ENCODE data around the gene SDK1. TPM values are rescaled to one million over a fixed set of nuclear protein-coding genes. Genes with fewer than 3 reads are reported as not detected.

SDK1 gene
- total RNA-seq, 4 donors from 2014 or later, result 3.7 to 80.9 (median 13.1) TPM

DNA sequence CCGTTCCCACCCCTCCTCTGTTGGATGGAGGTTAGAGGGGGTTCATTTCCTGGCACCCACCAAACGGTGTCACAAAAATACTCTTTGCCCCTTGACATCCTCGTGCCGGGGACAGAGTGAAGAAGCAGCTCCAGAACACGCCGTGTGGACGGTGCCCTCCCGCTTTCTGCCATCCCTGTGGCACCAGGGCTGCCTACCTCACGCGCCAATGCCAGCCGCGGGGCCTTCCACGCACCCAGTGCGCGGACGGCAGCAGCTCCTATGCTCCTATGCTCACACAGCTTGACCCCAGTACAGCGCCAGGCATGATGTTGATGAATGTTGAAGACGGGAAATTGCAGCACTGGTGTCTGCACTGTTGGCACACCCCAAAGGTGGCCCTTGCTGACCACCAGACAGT lies 873.8 kb downstream of the SDK1 start:
- H3K4me1 ChIP-seq, result no peaks in the 10 kb centered on the region
- no peaks in the 10 kb centered on the region for H3K36me3 ChIP-seq
- TF ChIP-seq POLR2A (IDR thresholded peaks at IDR 0.05), result no peak
- TF ChIP-seq CTCF (IDR thresholded peaks at IDR 0.05), result no peak
- H3K4me3 ChIP-seq, result no peak overlapping the region
- no peaks in the 10 kb centered on the region for H3K27me3 ChIP-seq
- H3K27ac ChIP-seq, result no peak overlapping the region
- H3K9me3 ChIP-seq, result no peaks in the 10 kb centered on the region
- DNase-seq, result no peak

DNA sequence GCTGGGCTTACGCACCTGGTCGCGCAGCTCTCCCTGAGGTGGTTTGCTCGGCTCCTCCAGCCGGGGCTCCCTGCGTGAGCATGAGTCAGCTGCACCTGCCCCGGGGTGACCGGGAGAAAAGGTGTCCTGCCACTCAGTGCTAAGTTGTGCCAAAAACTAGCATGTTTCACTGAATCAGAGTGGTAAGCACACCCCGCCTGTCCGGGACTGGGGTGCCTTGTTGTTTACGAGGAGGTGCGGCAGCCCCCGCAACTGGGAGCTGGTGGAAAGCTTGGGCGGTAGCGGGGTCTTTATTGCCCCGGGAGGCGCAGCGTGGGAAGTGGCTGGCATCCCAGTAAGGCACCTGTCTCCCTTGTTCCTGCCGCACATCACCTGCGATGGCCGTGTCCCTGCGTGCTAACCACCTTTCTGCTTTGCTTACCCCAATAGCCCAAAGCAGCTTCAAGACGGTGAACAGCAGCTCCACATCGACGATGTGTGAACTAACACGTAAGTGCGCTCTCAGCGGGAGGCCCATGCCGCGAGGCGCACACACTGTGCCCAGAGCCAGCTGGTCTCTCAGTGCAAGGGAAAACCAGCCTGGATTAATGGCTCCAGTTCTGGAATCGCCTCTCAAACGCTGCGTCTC lies 874.4 kb downstream of the SDK1 start:
- no peak for DNase-seq
- Histone ChIP-seq H3K4me3 (no peak overlapping the region), H3K27ac (no peak overlapping the region), H3K9me3 (no peaks in the 10 kb centered on the region), H3K27me3 (no peaks in the 10 kb centered on the region), H3K4me1 (no peaks in the 10 kb centered on the region), H3K36me3 (no peaks in the 10 kb centered on the region)
- TF ChIP-seq POLR2A (IDR thresholded peaks at IDR 0.05) (no peak), CTCF (IDR thresholded peaks at IDR 0.05) (no peak)

DNA sequence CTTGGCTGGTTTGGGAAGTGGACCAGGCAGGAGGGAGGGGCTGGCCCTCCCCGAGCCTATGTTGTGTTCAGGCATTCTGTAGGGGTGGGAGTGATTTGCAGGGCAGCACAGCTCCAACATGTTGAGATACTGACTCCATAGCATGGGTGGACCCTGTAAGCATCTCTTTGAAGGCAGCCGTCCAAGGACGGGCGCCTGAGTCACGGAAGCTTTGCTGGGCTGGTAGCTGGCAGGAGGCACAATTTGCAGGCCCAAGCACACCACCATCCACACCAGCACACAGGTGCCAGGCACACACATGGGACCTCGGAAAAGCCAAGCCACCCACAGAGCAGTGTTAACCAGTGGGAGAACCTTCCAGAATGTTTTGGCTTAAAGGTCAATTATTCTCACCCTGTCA lies 875.9 kb downstream of the SDK1 start:
- Histone ChIP-seq H3K27me3 (no peaks in the 10 kb centered on the region), H3K36me3 (no peaks in the 10 kb centered on the region), H3K4me1 (no peaks in the 10 kb centered on the region), H3K9me3 (no peaks in the 10 kb centered on the region), H3K4me3 (no peak overlapping the region), H3K27ac (no peak overlapping the region)
- TF ChIP-seq POLR2A (IDR thresholded peaks at IDR 0.05), result no peak
- no peak for TF ChIP-seq CTCF (IDR thresholded peaks at IDR 0.05)
- DNase-seq, result no peak

DNA sequence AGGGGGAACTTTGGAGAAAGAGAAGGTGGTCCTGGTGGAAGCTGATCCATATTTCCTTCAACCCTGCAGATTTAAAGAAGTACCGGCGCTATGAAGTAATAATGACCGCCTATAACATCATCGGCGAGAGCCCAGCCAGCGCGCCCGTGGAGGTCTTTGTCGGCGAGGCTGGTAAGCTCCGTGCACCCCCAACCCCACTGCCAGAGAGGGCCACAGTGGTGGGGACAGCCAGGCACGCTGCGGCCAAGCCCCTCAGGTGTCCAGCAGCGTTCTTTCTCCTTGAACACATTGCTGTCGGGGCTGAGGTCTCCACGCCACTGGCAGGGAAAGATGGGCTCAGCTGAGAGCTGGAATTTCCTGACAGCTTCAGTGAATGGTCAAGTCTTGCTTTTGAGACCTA lies 877.4 kb downstream of the SDK1 start:
- TF ChIP-seq CTCF (IDR thresholded peaks at IDR 0.05), result no peak
- TF ChIP-seq POLR2A (IDR thresholded peaks at IDR 0.05), result no peak
- no peak for DNase-seq
- Histone ChIP-seq H3K4me3 (no peak overlapping the region), H3K36me3 (no peaks in the 10 kb centered on the region), H3K4me1 (no peaks in the 10 kb centered on the region), H3K9me3 (no peaks in the 10 kb centered on the region), H3K27ac (no peak overlapping the region), H3K27me3 (no peaks in the 10 kb centered on the region)

GRCh38 chr7:4178916-4179687 lies 878.0 kb downstream of the SDK1 start:
- no peaks in the 10 kb centered on the region for H3K9me3 ChIP-seq
- DNase-seq, result no peak
- no peak for TF ChIP-seq POLR2A (IDR thresholded peaks at IDR 0.05)
- H3K4me3 ChIP-seq, result no peak overlapping the region
- no peak overlapping the region for H3K27ac ChIP-seq
- no peaks in the 10 kb centered on the region for H3K4me1 ChIP-seq
- no peaks in the 10 kb centered on the region for H3K36me3 ChIP-seq
- H3K27me3 ChIP-seq, result no peaks in the 10 kb centered on the region

DNA sequence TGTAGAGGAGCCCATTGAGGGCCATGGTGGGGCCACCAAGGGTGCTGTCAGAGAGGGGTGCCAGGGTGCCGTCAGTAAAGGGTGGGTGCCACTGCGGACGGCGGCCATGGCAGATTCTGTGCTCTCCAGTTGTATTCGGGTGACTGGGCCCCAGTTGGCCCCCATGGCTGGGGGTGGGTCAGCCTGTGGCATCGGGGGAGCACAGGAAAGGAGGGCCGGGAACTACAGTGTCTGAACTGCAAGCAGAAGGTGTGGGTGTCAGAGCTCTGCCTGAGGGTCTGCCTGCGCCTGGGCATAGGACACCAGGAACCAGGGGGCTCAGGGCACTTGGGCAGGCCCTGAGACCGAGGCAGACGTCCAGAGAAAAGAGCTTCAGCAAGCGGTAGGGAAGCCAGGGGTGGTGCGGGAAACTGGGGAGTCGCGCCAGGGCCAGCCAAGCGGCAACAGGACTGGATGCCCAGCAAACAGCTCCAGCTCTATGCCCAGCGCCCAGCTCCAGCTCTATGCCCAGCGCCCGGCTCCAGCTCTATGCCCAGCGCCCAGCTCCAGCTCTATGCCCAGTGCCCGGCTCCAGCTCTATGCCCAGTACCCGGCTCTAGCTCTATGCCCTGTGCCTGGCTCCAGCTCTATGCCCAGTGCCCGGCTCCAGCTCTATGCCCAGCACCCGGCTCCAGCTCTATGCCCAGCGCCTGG lies 878.8 kb downstream of the SDK1 start:
- no peak for TF ChIP-seq POLR2A (IDR thresholded peaks at IDR 0.05)
- no peak for TF ChIP-seq CTCF (IDR thresholded peaks at IDR 0.05)
- Histone ChIP-seq H3K4me1 (no peaks in the 10 kb centered on the region), H3K27ac (no peak overlapping the region), H3K36me3 (no peaks in the 10 kb centered on the region), H3K4me3 (no peak overlapping the region), H3K9me3 (no peaks in the 10 kb centered on the region), H3K27me3 (no peaks in the 10 kb centered on the region)
- DNase-seq, result no peak
